ENCODE data around the gene RPP40. TPM values are rescaled to one million over a fixed set of nuclear protein-coding genes. Genes with fewer than 3 reads are reported as not detected.

The RPP40 gene
- polyA plus RNA-seq, 3 donors = 1.7 to 11.1 (median 7.4) TPM

GRCh38 chr6:4979426-4979825 is 24.4 kb downstream of the RPP40 start:
- no peak overlapping the region for H3K27ac ChIP-seq (ENCODE audit: low read depth in 1 of 2, low read length in 2 of 2)
- WGBS (ENCODE audit: insufficient coverage) = no CpG with 5 or more reads among the region's 3 CpGs
- Mint-ChIP-seq H3K36me3 (peaks cover 0 to 3% of the 10 kb centered on the region in 2 donors), H3K27ac (no peak overlapping the region), H3K27me3 (ENCODE audit: low read depth in 3 of 3) (peaks cover 2 to 5% (median 2%) of the 10 kb centered on the region in 3 donors), H3K4me1 (peaks cover 2% of the 10 kb centered on the region), H3K4me3 (no peak overlapping the region), H3K9me3 (peaks cover 23 to 34% (median 28%) of the 10 kb centered on the region in 7 donors)
- H3K4me1 ChIP-seq (ENCODE audit: control insufficient read depth in 1 of 2, insufficient read depth in 2 of 2, low read length in 2 of 2) = no peaks in the 10 kb centered on the region
- no peak overlapping the region for H3K4me2 ChIP-seq (replicated peaks; ENCODE audit: extremely low read depth, low read length, poor library complexity, severe bottlenecking)
- H3K9ac ChIP-seq (ENCODE audit: insufficient read depth, low read length, poor library complexity, severe bottlenecking) = no peak overlapping the region
- H3K27me3 ChIP-seq (ENCODE audit: control insufficient read depth in 2 of 2, insufficient read depth in 2 of 2, low read length in 2 of 2) = no peaks in the 10 kb centered on the region
- intact Hi-C loops (cut with micrococcal nuclease) = no loop called here
- H4K20me1 ChIP-seq (ENCODE audit: insufficient read depth, low read length) = no peaks in the 10 kb centered on the region
- no peak for TF ChIP-seq CTCF (IDR thresholded peaks at IDR 0.05)
- no peaks in the 10 kb centered on the region for H3K36me3 ChIP-seq (replicated peaks in 1 of 2; ENCODE audit: control insufficient read depth in 1 of 2, insufficient read depth in 2 of 2, low read length in 2 of 2)
- H3K4me3 ChIP-seq (replicated peaks in 1 of 3; ENCODE audit: low read depth in 2 of 3, low read length in 3 of 3) = no peak overlapping the region
- no peak overlapping the region for H2AFZ ChIP-seq (ENCODE audit: insufficient read depth, low read depth, low read length, poor library complexity, severe bottlenecking)
- no peak for DNase-seq
- peaks cover 14 to 15% of the 10 kb centered on the region in 2 donors for H3K9me3 ChIP-seq (replicated peaks in 1 of 2; ENCODE audit: control insufficient read depth in 1 of 2, insufficient read depth in 1 of 2, low read length in 2 of 2)
- H3K79me2 ChIP-seq (ENCODE audit: insufficient read depth, low read length) = no peaks in the 10 kb centered on the region

- Histone ChIP-seq H3K9me3 (replicated peaks in 1 of 2; ENCODE audit: control insufficient read depth in 1 of 2, insufficient read depth in 1 of 2, low read length in 2 of 2) (peaks cover 14 to 15% of the 10 kb centered on the region in 2 donors), H4K20me1 (ENCODE audit: insufficient read depth, low read length) (no peaks in the 10 kb centered on the region), H3K4me3 (replicated peaks in 1 of 3; ENCODE audit: low read depth in 2 of 3, low read length in 3 of 3) (no peak overlapping the region), H3K36me3 (replicated peaks in 1 of 2; ENCODE audit: control insufficient read depth in 1 of 2, insufficient read depth in 2 of 2, low read length in 2 of 2) (no peaks in the 10 kb centered on the region), H3K9ac (ENCODE audit: insufficient read depth, low read length, poor library complexity, severe bottlenecking) (no peak overlapping the region), H3K4me2 (replicated peaks; ENCODE audit: extremely low read depth, low read length, poor library complexity, severe bottlenecking) (no peak overlapping the region), H3K79me2 (ENCODE audit: insufficient read depth, low read length) (no peaks in the 10 kb centered on the region), H2AFZ (ENCODE audit: insufficient read depth, low read depth, low read length, poor library complexity, severe bottlenecking) (no peak overlapping the region), H3K27ac (ENCODE audit: low read depth in 1 of 2, low read length in 2 of 2) (no peak overlapping the region), H3K27me3 (ENCODE audit: control insufficient read depth in 2 of 2, insufficient read depth in 2 of 2, low read length in 2 of 2) (no peaks in the 10 kb centered on the region), H3K4me1 (ENCODE audit: control insufficient read depth in 1 of 2, insufficient read depth in 2 of 2, low read length in 2 of 2) (no peaks in the 10 kb centered on the region)
- 67% methylated on average over 3 of the region's 5 CpGs for WGBS (ENCODE audit: insufficient coverage)
- H3K4me3 Mint-ChIP-seq = no peak overlapping the region
- no peak for DNase-seq
- H3K27me3 Mint-ChIP-seq (ENCODE audit: low read depth in 3 of 3) = peaks cover 2 to 5% (median 4%) of the 10 kb centered on the region in 3 donors
- H3K36me3 Mint-ChIP-seq = peaks cover 0 to 3% of the 10 kb centered on the region in 2 donors
- peaks cover 18 to 34% (median 27%) of the 10 kb centered on the region in 7 donors for H3K9me3 Mint-ChIP-seq
- intact Hi-C loops (cut with micrococcal nuclease) = no loop called here
- no peak for TF ChIP-seq CTCF (IDR thresholded peaks at IDR 0.05)
- peak overlapping the region in 1 of 7 donors; percentile 5 for H3K27ac Mint-ChIP-seq
- H3K4me1 Mint-ChIP-seq = no peaks in the 10 kb centered on the region
Measured at GRCh38 chr6:4977468-4977867, 26.4 kb downstream of the RPP40 start.
